Stimulated activated CD8-positive, alpha-beta memory T cell treated with anti-CD3 and anti-CD28 coated beads, Interleukin-2, amount 100 ng/mL, for 48 hours (primary cell): ENCODE measurements around the gene SPDYC.

ENCODE experiments used
- DNase-seq, 2 donors: peaks; one replicate each; pipeline ENCODE4 v3.0.0-alpha.2; 2020; ENCODE audit warnings: low read depth in 2 of 2

Gene SPDYC, protein sequence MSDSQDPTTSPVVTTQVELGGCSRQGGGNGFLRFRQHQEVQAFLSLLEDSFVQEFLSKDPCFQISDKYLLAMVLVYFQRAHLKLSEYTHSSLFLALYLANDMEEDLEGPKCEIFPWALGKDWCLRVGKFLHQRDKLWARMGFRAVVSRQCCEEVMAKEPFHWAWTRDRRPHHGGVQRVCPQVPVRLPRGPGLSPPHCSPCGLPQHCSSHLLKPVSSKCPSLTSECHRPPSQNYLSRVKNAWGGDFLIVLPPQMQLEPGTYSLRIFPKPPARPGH

DNA sequence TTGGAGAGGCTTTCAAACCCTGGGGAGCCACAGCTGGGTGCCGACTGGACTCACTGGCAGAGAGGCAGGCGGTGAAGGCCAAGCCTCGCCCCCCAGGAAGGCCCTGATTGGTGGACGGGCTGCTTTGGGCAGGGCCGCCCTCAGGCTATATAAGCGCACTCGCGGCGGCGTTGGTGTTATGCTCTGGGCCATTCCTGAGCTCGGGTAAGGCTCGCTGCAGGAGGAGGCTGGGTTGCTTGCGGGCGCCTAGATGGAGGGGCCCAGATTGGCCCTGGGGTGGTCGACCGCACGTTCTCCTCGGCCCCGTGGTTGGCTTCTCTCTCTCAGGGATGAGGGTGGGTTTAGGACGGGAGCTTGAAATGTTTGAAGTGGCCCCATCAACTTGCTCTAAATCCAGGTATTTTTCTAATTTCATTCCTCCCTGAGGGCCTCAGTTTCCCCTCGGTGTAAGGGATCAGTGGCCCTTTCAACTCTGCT lies at the start of gene SPDYC:
TSS of gene SPDYC (plus strand) at position 176 of the 477 bp plus-strand sequence. CDS start 1,125 bp downstream, outside the sequence.
- no peak for DNase-seq

DNA sequence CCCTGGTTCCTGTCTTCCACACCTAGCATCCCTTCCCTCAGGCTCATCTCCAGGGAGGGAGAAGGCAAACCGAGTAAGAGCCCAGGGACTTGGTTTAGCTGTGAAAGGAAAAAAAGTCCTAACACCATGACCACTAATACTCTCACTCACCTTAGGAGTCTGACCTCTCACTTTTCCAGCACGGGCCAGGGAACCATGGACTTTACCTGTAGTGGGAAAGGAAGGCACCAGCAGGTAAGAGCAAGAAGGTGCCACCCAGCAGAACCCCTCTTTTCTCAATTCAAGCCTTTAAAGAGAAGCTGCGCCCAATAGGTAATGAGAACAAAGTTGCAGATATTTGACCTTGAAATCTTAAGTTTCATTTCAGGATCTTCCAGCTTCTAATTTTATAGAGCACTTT lies 49.2 kb upstream of the SPDYC start:
- no peak for DNase-seq

DNA sequence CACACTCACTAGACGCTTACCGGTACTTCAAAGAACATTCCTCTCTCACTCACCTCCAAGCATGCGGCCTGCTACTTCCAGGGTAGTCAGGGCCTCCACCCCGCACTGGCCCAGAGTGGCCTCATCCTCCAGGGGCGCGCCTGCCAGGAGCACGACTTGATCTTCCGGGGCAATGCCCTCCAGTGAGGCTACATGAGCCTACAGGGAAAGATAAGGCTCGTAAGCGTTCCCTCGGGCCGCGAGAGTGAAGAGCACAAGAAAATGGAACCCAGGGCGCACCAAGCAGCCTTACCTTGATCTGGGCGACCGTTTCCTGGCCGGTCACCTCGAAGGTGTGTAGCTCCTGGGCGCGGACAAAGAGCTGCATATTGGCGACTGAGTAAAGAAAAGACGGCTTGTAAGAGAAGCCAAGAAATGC lies 48.6 kb upstream of the SPDYC start:
- no peak for DNase-seq

DNA sequence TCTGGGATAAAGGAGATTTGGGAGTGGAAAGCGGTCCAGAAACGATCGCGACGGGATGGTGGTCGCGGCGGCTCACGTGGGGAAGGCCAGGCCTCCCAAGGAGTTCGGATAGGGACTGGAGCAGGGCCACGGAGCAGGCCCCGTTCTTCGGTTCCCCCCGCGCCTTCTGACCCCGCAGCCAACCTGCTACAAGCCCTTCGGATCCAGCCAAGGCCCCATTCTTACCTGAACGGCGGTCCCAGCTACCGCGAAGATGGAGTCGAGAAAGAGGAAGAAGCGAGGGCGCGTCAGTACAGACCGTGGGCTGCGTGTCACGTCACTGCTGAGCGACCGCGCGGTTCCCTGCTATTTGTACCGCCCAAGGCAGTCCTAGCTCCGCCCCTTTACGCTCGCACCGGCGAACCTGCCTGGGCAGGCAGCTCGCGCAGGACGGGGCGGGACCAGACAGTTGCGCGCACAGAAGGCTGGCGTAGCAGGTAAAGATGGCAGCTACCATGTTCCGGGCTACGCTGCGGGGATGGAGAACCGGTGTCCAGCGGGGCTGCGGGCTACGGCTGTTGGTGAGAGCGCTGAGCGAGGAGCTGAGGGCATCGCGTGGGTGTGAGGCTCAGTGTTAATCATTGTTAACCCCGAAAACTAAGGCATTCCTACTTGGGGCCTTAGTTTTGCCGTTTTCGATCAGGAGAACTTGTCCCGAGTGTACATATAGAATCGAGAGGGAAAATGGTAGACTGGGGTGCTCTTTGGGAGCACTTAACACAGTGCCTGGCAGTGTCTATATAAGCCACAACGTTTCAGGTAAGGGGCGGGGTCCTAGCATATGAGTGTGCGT lies 48.0 kb upstream of the SPDYC start, which contains the start of the genes FAU and MRPL49:
TSS of gene FAU (minus strand) at position 270 of the 832 bp plus-strand sequence. CDS start 321 bp downstream, outside the sequence.
TSS of gene MRPL49 (plus strand) at position 457 of the 832 bp plus-strand sequence. CDS start at position 483, 26 bp downstream.
- DNase-seq, result peak; percentile 99

DNA sequence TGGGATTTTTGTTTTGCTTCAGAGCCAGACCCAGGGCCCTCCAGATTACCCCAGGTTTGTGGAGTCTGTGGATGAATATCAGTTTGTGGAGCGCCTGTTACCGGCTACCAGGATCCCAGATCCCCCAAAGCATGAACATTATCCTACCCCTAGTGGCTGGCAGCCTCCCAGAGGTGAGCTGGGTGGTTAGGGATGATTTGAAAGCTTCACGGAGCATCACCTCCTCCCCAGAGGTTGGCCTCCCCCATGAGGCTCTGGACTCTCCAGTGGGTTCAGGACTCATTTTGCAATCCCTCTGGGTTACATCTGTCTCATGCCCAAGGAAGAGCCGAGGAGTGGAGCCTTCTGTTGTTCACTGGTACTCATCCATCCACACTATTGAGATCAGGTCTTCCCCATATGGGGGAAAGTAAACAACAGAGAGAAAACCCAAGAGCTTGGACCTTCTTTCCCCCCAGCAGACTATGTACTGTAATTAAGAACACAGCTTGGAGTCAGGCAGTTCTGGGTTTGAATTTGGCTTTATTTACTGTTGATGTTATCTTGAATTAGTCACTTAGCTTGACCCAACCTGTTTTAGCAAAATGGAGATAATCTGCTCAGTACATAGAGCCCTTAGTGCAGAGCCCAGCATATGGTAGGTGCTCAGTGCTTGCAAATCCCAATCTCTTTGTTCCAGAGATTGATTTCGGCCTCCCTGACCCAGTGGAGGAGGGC lies 45.4 kb upstream of the SPDYC start:
- no peak for DNase-seq

DNA sequence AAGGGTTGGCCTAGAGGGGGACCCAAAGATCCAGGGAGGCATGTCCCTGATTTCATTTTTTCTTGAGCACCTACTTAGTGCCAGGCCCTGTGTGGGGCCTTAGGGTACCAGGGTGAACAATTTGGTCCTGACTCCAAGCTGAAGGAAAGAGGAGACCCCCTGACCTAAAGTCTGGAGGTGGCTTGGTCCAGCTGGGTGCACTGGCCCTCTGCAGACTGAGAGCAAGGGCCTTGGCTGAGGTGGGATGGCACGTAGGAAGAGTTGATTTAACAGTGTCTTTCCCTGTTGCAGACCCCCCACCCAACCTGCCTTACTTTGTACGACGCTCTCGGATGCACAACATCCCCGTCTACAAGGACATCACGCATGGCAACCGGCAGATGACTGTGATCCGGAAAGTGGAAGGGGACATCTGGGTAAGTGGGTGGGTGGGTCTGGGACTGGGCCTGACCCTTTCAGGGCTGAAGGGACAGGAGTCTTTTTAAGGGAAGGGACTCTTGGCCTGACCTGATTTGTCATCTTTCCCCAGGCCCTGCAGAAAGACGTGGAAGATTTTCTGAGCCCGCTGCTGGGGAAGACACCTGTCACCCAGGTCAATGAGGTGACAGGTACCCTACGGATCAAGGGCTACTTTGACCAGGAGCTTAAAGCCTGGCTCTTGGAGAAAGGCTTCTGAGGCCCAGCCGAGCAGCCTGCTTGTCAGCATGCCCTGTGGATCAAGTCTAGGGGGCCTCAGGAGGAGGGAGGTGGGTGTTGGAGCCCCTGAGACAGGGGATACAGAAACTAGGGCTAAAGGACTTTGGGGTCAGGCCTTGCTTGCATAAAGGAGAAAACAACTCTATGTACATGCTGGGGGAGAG lies 44.6 kb upstream of the SPDYC start:
- no peak for DNase-seq

DNA sequence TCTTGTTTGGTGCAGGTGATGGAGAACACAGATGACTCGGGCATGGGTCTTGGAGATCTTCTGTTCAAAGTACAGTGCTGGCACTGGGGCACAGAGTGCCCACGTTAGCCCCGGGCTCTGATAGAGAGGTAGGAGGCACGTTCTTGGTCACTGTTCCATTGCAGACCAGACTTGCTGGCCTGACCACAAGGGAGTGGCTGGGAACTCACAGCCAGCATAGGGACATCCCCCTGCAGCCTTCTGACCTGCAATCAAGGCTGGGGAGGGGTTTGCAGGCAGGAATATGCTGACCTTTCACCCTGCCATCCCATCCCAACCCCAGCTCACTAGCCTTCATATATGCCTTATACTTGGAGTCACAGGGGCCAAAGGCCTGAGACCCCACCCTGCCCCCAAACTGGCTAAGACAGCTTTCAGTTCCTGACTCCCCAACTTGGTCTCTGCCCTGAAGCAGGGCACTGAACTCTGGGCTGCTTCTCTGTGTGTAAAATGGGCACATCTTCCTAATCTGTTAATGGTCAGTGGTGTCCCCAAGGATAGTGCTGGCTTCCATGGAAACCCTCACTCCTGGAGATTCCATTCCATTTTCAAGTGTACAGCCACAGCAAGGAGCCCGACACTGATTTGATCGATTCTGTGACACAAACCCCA lies 43.3 kb upstream of the SPDYC start:
- no peak for DNase-seq

DNA sequence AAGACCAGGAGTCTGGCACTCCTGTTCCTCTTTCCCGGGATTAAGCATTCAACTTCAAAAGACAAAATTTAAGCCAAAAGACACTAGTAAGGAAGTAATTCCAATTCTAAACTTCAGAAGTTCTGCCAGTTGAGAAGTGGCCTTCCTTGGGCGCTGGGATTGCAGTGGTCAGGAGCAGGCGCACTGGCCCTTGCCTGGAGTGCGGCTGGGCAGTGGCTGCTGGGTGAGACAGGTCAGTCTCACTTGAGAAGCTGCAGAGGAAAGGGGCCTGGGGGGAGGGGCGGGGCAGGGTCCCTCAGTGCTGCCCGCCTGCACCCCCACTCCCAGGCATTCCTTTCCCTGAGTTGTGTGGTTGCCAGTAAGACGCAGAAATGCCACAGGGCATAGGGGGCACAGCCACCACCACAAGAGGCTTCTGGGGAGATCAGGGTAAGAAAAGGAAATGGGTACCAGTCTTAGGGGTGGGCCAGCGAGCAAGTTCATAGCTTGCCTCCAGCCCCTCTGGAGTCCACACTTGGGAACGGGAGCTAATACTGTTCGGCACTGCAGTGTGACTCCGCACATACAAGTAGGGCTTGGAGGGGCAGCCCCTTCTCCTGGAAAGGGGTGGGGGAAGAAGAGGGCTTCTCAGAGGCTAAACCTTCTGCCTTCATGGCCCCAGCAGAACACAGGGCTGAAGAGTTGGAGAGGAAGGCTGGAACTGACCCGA lies 42.4 kb upstream of the SPDYC start:
- DNase-seq, result no peak

DNA sequence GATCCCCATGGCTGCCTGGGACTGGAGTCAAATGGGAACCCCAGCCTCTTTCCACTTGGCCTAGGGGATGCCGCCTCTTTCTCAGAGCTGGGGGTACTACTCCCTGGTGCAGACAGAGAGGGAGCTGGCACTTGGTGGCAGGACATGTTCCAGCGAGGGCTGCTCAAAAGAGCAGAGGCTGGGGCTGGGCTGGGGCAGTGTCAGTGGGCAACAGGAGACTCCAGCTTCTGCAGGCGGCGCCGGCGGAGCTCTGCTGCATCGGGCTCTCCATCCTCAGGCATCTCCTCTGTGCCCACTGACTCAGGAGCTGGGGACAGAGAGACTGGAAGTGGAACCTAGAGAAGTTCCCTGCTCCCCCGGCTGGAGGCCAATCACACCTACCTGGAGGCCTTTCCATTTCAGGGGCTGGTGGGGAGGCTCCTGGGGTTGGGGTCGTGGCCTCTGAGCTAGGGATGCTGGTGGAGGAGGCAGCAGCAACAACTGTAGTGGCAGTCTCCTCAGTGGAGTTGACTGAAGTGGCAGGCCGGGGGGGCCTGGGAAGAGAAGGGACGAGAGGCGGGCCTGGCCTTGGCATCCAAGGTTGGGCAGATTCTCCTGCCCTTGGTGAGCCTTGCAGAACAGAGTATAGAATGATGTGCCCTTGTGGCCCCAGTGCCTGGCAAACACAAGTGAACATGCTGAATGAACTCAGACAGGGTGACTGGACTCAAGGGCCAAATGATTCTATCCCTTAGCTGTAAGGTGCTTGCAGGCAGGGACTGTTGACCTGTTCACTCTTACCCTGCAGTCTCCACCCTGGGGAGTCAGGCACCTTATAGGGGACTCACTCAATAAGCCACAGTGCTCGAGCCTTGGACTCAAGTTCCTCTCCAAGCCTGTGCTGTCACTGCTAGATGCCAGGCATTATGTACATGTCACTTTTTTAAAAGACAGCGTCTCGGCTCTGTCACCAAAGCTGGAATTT lies 41.6 kb upstream of the SPDYC start:
- DNase-seq, result no peak

DNA sequence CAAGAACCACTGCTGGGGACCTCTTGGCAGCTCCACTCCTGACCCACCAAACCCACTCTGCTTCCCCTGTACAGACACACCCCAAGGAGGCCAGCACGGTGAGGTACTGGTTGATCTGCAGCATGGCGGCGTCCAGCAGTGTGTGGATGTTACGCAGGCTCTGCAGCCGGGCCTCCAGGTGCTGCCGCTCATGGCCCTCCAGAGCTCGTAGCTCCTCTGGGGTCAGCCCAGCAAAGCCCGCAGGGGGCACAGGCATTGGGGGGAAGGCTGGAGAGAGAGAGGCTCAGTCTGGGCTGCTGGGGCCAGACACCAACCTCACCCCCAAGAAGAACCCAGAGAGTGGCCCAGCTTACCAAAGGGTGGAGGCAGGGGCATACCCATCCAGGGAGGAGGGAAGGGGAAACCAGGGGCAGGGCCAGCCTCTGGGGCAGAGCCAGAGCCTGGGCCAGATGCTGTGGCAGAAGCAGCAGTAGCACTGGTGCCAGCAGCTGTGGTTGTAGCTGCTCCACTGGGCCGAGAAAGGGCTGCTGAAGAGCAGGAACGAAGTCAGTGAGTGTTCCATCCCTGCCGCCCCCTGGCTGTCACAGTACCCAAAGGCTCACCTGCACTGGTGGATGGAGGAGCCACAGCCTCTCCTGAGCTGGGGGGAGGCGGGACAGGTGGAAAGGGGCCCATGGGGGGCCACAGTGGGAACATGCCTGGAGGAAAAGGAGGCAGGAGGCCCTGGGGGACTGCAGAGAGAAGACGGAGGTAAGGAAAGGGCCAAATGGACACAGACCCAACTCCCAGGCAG lies 40.2 kb upstream of the SPDYC start:
- no peak for DNase-seq

DNA sequence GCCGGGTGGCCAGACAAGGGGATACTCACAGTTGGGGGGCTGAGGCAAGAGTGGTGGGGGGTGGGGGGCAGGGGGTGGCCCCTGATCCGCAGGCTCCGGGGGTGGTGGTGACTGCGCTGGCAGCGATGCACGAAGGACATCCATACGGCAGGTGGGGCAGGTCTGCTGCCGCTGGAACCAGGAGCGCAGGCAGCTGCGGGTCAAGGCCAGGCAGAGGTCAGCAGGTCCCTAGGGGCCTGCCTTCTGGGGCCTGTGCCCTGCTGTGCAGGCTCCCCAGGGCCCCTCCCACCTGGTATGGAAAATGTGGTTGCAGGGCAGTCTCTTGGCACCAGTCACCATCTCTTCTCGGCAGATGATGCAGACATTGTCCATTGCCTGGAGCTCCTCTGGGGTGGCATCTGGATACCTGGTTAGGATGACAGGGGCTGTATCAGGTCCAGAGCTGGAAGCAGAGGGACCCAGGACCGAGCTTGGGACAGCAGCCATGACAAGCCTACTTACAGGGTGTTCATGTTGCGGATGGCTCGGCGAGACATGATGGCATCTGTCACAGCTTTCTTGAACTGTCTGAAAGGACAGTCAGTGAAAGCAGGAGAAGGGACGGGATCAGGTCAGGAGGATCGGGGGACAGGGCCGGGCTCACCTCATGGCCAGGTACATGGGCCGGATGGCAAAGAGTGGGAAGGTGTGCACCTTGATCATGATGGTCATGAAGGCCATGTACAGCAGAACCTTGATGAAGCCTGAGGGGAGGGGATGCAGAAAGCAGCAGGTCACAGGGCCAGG lies 39.2 kb upstream of the SPDYC start:
- no peak for DNase-seq

DNA sequence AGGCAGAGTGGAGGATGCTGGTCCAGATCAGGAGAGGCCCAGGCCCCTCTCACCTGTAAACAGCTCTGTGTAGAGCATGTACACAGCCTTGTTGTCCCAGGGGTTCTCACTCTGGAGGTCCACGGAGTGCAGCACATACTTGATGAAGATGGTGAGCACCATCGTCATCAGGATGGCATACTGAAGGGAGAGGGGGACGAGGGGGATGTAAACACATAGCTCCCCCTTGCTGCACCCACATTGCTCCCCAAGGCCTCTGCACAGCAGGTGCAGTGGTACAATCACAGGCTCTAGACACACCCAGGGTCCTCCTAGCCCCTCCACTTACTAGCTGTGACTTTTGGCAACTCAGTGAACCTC lies 38.6 kb upstream of the SPDYC start:
- no peak for DNase-seq

DNA sequence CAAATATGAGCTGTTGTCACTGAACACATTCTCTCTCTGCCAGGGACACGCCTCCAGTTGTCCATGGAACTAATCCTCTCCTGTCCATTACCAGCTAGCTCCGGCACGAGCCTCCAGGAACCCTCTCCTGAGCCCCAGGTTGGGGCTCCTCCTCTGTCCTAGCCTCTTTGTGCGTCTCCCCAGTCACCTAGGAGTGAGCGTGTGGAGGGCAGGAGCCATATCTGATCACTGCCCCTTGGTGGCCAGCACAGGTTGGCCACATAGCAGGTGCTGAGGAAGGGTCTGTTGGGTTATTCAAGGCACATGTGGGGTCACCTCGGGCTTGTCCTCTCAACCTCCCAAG lies 38.2 kb upstream of the SPDYC start:
- DNase-seq, result no peak

DNA sequence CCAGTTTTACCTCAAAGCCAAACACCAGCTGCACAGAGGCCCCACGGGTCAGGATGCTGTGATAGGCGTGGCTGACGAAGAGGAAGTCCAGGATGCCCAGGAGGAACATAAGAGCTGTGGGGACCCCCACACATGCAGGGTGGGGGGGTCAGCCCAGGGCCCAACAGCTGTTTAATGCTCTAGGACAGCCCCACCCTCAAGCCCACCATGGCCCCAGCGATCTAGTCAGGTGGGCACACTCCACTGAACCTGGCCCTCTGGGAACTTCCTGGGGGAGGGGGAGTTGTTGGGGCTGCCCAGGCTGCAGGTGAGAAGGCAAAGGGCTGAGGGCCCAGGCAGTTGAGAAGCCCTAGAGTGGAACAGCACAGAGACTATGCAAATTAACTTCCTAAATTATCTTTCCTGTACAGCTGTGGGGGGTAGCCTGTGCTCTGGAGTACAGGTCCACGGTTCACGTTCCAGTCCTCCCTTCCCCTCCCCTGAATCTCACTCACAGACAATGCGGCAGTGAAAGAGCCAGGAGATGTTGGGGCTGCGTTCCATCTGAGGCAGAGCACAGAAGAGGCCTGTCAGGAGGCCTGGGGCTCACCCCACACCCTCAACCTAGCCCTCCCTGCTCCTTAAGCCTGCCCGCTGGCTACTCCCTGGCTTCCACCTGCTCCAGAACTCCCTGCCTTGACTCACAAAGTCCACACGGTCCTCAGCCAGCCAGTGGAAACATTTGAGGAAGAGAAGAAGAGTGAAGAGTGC lies 37.6 kb upstream of the SPDYC start:
- no peak for DNase-seq

DNA sequence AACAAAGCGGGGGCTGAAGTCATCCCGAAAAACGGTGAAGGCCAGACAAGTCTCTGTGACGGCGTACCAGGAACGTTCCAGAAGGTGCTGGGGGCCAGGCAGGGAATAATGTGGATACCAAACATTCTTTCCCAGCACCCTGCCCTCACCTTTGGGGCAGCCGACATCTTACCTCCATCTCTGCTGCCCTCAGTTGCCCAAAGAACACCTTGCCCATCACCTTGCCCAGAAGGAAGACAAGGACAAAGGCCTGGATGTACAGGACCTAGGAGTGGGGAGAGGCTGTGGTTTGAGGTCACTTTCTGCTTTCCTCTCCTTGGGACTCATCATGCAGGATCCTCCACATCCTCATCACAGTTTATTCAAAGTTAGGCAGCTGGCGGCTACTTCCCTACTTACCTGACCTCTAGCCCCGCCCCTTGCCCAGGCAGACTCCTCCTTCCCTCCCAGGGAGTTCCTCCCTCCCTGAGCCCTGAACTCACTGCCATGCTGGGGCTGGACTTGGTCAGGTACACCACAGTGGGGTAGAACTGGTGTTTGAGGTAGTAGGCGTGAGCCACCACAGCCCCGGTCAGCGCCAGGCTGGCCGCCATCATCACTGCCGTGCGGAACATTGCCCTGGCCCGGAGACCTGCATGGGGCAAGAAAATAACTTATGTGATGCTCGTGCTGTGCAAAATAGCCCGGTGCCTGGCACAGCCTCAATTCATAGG lies 36.9 kb upstream of the SPDYC start:
- DNase-seq, result peak in 1 of 2 donors; percentile 59

DNA sequence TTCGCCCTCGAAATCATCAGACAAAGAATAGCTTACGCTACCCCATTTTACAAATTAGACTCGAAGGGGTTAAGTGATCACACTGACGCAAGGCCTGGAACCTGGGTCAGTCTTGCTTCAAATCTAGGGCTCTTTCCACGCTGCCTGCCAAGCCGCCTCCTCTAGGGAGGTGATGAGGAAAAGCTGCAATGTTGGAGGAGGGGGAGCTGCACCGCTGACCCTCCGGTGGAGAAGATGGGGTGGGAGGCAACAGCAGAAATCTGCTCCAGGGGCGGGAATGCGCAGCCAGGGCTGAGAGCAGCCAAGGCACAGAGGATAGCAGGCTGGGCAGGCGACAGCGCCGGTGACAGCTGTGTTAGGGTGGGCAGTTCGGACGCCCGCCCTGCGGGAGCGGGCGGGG lies 36.3 kb upstream of the SPDYC start:
- no peak for DNase-seq
